Ovary (tissue), 9 donors: ENCODE measurements around the gene CRYBG2. TPM values are rescaled to one million over a fixed set of nuclear protein-coding genes. Genes with fewer than 3 reads are reported as not detected.
"Not testable (repeated sequence)": the region's sequence is repeated elsewhere in the genome, so short reads cannot be mapped to it uniquely, and the experiment has no call there.

Experiments used
- DNase-seq, 5 donors: peaks; one replicate each; pipeline ENCODE4 v3.0.0-alpha.2; 2019 to 2020
- H3K27ac ChIP-seq, 2 donors: fragments of 200-600 bp; one replicate each; pipeline versions ENCODE4 v1.5.1 to v1.8.0; 2019 to 2022
- H3K27me3 ChIP-seq: fragments of 200-600 bp; one replicate; pipeline ENCODE4 v1.8.0; 2022
- H3K36me3 ChIP-seq: fragments of 200-600 bp; sonication (generic); one replicate; pipeline ENCODE4 v1.5.1; 2019
- H3K4me1 ChIP-seq: one replicate; pipeline ENCODE4 v1.8.1; 2013; ENCODE audit warnings: mild to moderate bottlenecking, moderate library complexity; ENCODE audit not compliant: insufficient read depth
- H3K4me3 ChIP-seq: fragments of 200-600 bp; sonication (generic); one replicate; pipeline ENCODE4 v1.5.1; 2017
- H3K9me3 ChIP-seq, 2 donors: fragments of 200-600 bp in 1 of 2; sonication (generic) in 1 of 2; one replicate each; pipeline versions ENCODE4 v1.5.1 to v1.8.1; 2013 to 2019; ENCODE audit warnings: mild to moderate bottlenecking in 1 of 2, moderate library complexity in 1 of 2
- CTCF ChIP-seq, 3 donors: fragments of 450-650 bp in 2 of 3; fragments of 200-600 bp in 1 of 3; IDR thresholded peaks; one replicate each; pipeline versions ENCODE4 v1.5.1 to v1.8.0; 2016 to 2022; ENCODE audit warnings: antibody characterized with exemption in 3 of 3, mild to moderate bottlenecking in 1 of 3
- EP300 ChIP-seq: sonication (generic); formaldehyde crosslinking; IDR thresholded peaks from one replicate; pipeline ENCODE4 v1.6.1; 2017; ENCODE audit warnings: antibody characterized with exemption
- POLR2A ChIP-seq: fragments of 450-650 bp; IDR thresholded peaks from one replicate; pipeline ENCODE4 v1.6.1; 2017; ENCODE audit warnings: antibody characterized with exemption, mild to moderate bottlenecking, moderate library complexity
- WGBS, 3 donors: extraction: QIAGEN DNeasy Blood & Tissue Kit in 1 of 3; methylation state at CpG; one replicate each; pipeline versions ENCODE4 v1.1.5 to v1.1.7; 2013 to 2017; 5-methylcytosine and 5-hydroxymethylcytosine counted together
- intact Hi-C, 4 donors: fragments of 100-400 bp; cut with DNase I; formaldehyde crosslinking; loops; one replicate each; pipeline versions ENCODE4 v1.11.0 to v1.15.1; 2022 to 2023
- polyA plus RNA-seq, 2 donors: library from polyadenylated mRNA; stranded (reverse); fragments of 200-250 nt in 1 of 2; fragments of 350-450 nt in 1 of 2; fragmentation: Illumina TruSeq in 1 of 2; extraction: RNeasy Lipid Tissue Mini Kit (QIAGEN cat#74804) in 1 of 2; gene quantifications; one replicate each; pipeline ENCODE4 v1.2.3, GENCODE V29; 2013 to 2014
- total RNA-seq, 7 donors: library from RNA; depleted of rRNA in 2 of 7; stranded (reverse); fragments of >200 nt in 2 of 7; fragmentation: NEBNext Ultra II Directional in 3 of 7; extraction: Animal tissue kit (Norgen Biotek cat#: 25700) in 3 of 7; gene quantifications; one replicate each; pipeline versions ENCODE4 v1.1.0 to v1.2.4, GENCODE V29; 2016 to 2023
- donor health status: DM: no; HTN: no; CAD: no; lungs with moderate emphysema.
- donor health status: DM: no; HTN: no; CAD: no.
- donor health status: Bipolar disorder and iron deficiency.
- donor health status: DM: yes; HTN: yes; CAD: no.
- donor health status: DM: no; HTN: no; CAD: no.
- donor health status: DM: yes; HTN: yes; CAD: no.

Gene CRYBG2
- total and polyA plus RNA-seq, 9 donors = 0.11 to 2.3 (median 0.23) TPM; not detected in 6

GRCh38 chr1:26387447-26387846 lies 33.5 kb upstream of the CRYBG2 start:
- H3K27ac ChIP-seq = no peak overlapping the region
- no peaks in the 10 kb centered on the region for H3K4me1 ChIP-seq
- no peaks in the 10 kb centered on the region for H3K36me3 ChIP-seq
- H3K4me3 ChIP-seq = no peak overlapping the region
- intact Hi-C loops = no loop called here
- TF ChIP-seq POLR2A (no peak), EP300 (no peak), CTCF (IDR thresholded peaks at IDR 0.05) (no peak)
- DNase-seq = no peak
- no peaks in the 10 kb centered on the region for H3K27me3 ChIP-seq
- WGBS, 3 donors = 59 to 69% (median 62%) methylated on average over 7 of the region's 7 CpGs
- H3K9me3 ChIP-seq = no peaks in the 10 kb centered on the region

GRCh38 chr1:26385063-26385462 lies 31.1 kb upstream of the CRYBG2 start:
- intact Hi-C loops, H3K36me3 ChIP-seq, H3K9me3 ChIP-seq, H3K27ac ChIP-seq, H3K4me3 ChIP-seq, DNase-seq, H3K4me1 ChIP-seq, H3K27me3 ChIP-seq: not testable (repeated sequence)
- 88 to 96% (median 93%) methylated on average over 3 of the region's 3 CpGs for WGBS, 3 donors

GRCh38 chr1:26384076-26384475 lies 30.1 kb upstream of the CRYBG2 start:
- Histone ChIP-seq H3K27ac (no peak overlapping the region), H3K36me3 (no peaks in the 10 kb centered on the region), H3K27me3 (no peaks in the 10 kb centered on the region), H3K9me3 (no peaks in the 10 kb centered on the region), H3K4me3 (no peak overlapping the region), H3K4me1 (no peaks in the 10 kb centered on the region)
- intact Hi-C loops = no loop called here
- DNase-seq = no peak
- WGBS, 3 donors = 74 to 80% (median 76%) methylated on average over 3 of the region's 3 CpGs
- TF ChIP-seq POLR2A (no peak), CTCF (IDR thresholded peaks at IDR 0.05) (no peak), EP300 (no peak)

- H3K36me3 ChIP-seq = no peaks in the 10 kb centered on the region
- no peak overlapping the region for H3K4me3 ChIP-seq
- 90 to 93% (median 92%) methylated on average over 3 of the region's 3 CpGs for WGBS, 3 donors
- no peaks in the 10 kb centered on the region for H3K9me3 ChIP-seq
- no peak for TF ChIP-seq EP300
- TF ChIP-seq CTCF (IDR thresholded peaks at IDR 0.05) = no peak
- DNase-seq = no peak
- no peak overlapping the region for H3K27ac ChIP-seq
- no peaks in the 10 kb centered on the region for H3K27me3 ChIP-seq
- no peaks in the 10 kb centered on the region for H3K4me1 ChIP-seq
- intact Hi-C loops = no loop called here
Measured at GRCh38 chr1:26378879-26379251, 24.9 kb upstream of the CRYBG2 start.

- WGBS, 3 donors = 33% methylated on average over 5 of the region's 5 CpGs
- no peak for DNase-seq
- intact Hi-C loops = no loop called here
Measured at GRCh38 chr1:26378088-26378878, 24.4 kb upstream of the CRYBG2 start.

More at GRCh38 chr1:26378088-26378878, 24.4 kb upstream of the CRYBG2 start:
- Histone ChIP-seq H3K4me3 (no peak overlapping the region), H3K27me3 (no peaks in the 10 kb centered on the region), H3K36me3 (no peaks in the 10 kb centered on the region), H3K9me3 (no peaks in the 10 kb centered on the region), H3K4me1 (no peaks in the 10 kb centered on the region), H3K27ac (no peak overlapping the region)
- TF ChIP-seq EP300 = no peak
- no peak for TF ChIP-seq CTCF (IDR thresholded peaks at IDR 0.05)
- no peak for TF ChIP-seq POLR2A
